Caco-2 (cell line): ENCODE measurements around the gene LASP1NB.

Source experiments
- BruUV-seq: library from RNA; stranded (reverse); fragments of 400-500 nt; replicated peaks from 2 replicates; lab custom pipeline; 2021; lab: Mats Ljungman, UMichigan
- CTCF ChIA-PET: fragments of 300-600 bp; sonication (Branson Sonifier 250); formaldehyde crosslinking; loops from one replicate; lab custom pipeline; 2022; ENCODE audit warnings: antibody characterized with exemption; lab: Charles Lee
- POLR2A ChIA-PET: fragments of 300-600 bp; sonication (Branson Sonifier 250); formaldehyde crosslinking; loops from one replicate; lab custom pipeline; 2022; ENCODE audit warnings: antibody characterized with exemption; lab: Charles Lee
- DNase-seq, 2 experiments: peaks; one replicate each; pipeline versions ENCODE4 v3.0.0 to v3.0.0-alpha.2; 2020 to 2022
- H3K27me3 ChIP-seq: replicated peaks from 2 replicates; pipeline ENCODE4 v1.6.0; 2011; ENCODE audit warnings: low read length; ENCODE audit not compliant: control insufficient read depth, insufficient read depth
- H3K36me3 ChIP-seq: 2 replicates; pipeline ENCODE4 v1.5.1; 2011; ENCODE audit warnings: low read length; ENCODE audit not compliant: control insufficient read depth, insufficient read depth
- H3K4me1 ChIP-seq: fragments of 250-450 bp; sonication (Bioruptor Pico); 2 replicates; pipeline ENCODE4 v1.5.1; 2020; ENCODE audit warnings: mild to moderate bottlenecking
- H3K4me3 ChIP-seq: 2 replicates; pipeline ENCODE4 v1.5.1; 2011; ENCODE audit warnings: low read depth, mild to moderate bottlenecking, control low read depth, low read length
- H3K9me3 ChIP-seq: fragments of 250-450 bp; sonication (Bioruptor Pico); 2 replicates; pipeline ENCODE4 v1.5.1; 2020; ENCODE audit warnings: mild to moderate bottlenecking, moderate library complexity
- H3K27ac Mint-ChIP-seq: one replicate; pipeline ENCODE4 v1.8.0; 2022; ENCODE audit warnings: mixed read lengths; ENCODE audit not compliant: unreplicated experiment
- H3K27me3 Mint-ChIP-seq: one replicate; pipeline ENCODE4 v1.8.0; 2022; ENCODE audit warnings: mixed read lengths; ENCODE audit not compliant: insufficient read depth, unreplicated experiment
- H3K36me3 Mint-ChIP-seq: one replicate; pipeline ENCODE4 v1.8.0; 2022; ENCODE audit warnings: mild to moderate bottlenecking, mixed read lengths; ENCODE audit not compliant: insufficient read depth, unreplicated experiment
- H3K4me1 Mint-ChIP-seq: one replicate; pipeline ENCODE4 v1.8.0; 2022; ENCODE audit warnings: low read depth, mixed read lengths; ENCODE audit not compliant: unreplicated experiment
- H3K4me3 Mint-ChIP-seq: one replicate; pipeline ENCODE4 v1.8.0; 2022; ENCODE audit warnings: mild to moderate bottlenecking, moderate library complexity, mixed read lengths; ENCODE audit not compliant: unreplicated experiment
- H3K9me3 Mint-ChIP-seq: one replicate; pipeline ENCODE4 v1.8.0; 2022; ENCODE audit warnings: mixed read lengths; ENCODE audit not compliant: unreplicated experiment
- intact Hi-C: fragments of 100-400 bp; cut with micrococcal nuclease; formaldehyde crosslinking; loops from one replicate; pipeline ENCODE4 v1.10.0; 2022; ENCODE audit not compliant: unreplicated experiment
- TF ChIP-seq, protein P1 (sequence below), 2 experiments: fragments of 200-600 bp in 1 of 2; IDR thresholded peaks; 1 replicate in 1 of 2; 2 replicates in 1 of 2; pipeline versions ENCODE4 v1.5.1 to v1.8.0; 2011 to 2022; ENCODE audit warnings: antibody characterized with exemption in 1 of 2, control low read depth in 1 of 2, inconsistent platforms in 1 of 2, low read depth in 1 of 2, low read length in 1 of 2, mild to moderate bottlenecking in 1 of 2, moderate library complexity in 1 of 2; ENCODE audit not compliant: insufficient read depth in 1 of 2, severe bottlenecking in 1 of 2, unreplicated experiment in 1 of 2

The LASP1NB gene

DNA sequence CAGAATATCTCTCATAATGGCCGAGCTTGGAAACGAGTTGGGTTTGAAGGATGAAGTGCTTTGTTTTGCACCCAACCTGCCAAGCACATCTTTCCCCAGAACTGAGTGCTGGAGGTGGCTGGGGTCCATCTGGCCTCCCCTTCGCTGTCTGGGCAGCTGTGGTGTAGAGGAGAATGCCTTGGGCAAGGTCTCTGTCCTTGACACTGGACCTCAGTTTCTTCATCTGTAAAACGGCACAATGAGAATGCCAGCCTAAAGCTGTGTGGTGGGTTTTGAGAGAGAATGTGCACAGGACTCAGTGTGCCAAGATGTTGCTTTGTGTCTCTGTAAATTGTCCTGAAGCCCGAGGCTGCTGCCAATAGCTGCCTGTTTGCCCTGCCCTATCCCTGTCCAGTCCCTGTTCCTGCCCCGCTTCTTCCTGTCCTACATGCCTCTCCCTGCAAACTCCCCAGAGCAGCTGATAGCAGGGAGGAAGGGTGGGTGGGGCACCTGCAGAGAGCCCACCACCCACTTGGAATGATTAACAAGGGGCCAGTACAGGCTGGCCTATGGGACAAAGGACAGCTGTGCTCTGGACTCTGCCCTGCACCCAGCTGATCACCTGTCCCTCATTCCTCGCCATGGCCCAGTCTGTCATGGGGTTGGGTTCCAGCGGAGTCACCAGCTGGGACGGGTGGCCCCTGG is 40.2 kb upstream of the LASP1NB start:
- peaks cover 10% of the 10 kb centered on the region for H3K36me3 ChIP-seq
- Mint-ChIP-seq H3K36me3 (peaks cover 83% of the 10 kb centered on the region), H3K27me3 (no peaks in the 10 kb centered on the region), H3K4me1 (peaks cover 24% of the 10 kb centered on the region), H3K9me3 (no peaks in the 10 kb centered on the region), H3K27ac (peak overlapping the region; percentile 19), H3K4me3 (peak overlapping the region; percentile 2)
- no peaks in the 10 kb centered on the region for H3K9me3 ChIP-seq
- peak; percentile 67 to 78 for DNase-seq
- H3K27me3 ChIP-seq: no peaks in the 10 kb centered on the region
- ChIA-PET CTCF (interaction anchor here (0.7 to 1.9 kb wide), 3 partner anchors 14 to 85 kb away, joined by 3 to 7 read pairs (median 5); partner anchors contain the start of gene LASP1), POLR2A (interaction anchor here (0.6 to 0.9 kb wide), 5 partner anchors 16 to 272 kb away, joined by 3 to 10 read pairs (median 4); partner anchors contain the start of gene RPL23)
- no peak overlapping the region for H3K4me3 ChIP-seq
- intact Hi-C loops: no loop called here
- H3K4me1 ChIP-seq: peaks cover 45% of the 10 kb centered on the region
- BruUV-seq: no TSS peak
- TF ChIP-seq, protein P1, sequence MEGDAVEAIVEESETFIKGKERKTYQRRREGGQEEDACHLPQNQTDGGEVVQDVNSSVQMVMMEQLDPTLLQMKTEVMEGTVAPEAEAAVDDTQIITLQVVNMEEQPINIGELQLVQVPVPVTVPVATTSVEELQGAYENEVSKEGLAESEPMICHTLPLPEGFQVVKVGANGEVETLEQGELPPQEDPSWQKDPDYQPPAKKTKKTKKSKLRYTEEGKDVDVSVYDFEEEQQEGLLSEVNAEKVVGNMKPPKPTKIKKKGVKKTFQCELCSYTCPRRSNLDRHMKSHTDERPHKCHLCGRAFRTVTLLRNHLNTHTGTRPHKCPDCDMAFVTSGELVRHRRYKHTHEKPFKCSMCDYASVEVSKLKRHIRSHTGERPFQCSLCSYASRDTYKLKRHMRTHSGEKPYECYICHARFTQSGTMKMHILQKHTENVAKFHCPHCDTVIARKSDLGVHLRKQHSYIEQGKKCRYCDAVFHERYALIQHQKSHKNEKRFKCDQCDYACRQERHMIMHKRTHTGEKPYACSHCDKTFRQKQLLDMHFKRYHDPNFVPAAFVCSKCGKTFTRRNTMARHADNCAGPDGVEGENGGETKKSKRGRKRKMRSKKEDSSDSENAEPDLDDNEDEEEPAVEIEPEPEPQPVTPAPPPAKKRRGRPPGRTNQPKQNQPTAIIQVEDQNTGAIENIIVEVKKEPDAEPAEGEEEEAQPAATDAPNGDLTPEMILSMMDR (IDR thresholded peaks at IDR 0.05; ENCODE audit: insufficient read depth in 1 of 2, low read depth in 1 of 2, low read length in 1 of 2, severe bottlenecking in 1 of 2, unreplicated experiment in 1 of 2): no peak

DNA sequence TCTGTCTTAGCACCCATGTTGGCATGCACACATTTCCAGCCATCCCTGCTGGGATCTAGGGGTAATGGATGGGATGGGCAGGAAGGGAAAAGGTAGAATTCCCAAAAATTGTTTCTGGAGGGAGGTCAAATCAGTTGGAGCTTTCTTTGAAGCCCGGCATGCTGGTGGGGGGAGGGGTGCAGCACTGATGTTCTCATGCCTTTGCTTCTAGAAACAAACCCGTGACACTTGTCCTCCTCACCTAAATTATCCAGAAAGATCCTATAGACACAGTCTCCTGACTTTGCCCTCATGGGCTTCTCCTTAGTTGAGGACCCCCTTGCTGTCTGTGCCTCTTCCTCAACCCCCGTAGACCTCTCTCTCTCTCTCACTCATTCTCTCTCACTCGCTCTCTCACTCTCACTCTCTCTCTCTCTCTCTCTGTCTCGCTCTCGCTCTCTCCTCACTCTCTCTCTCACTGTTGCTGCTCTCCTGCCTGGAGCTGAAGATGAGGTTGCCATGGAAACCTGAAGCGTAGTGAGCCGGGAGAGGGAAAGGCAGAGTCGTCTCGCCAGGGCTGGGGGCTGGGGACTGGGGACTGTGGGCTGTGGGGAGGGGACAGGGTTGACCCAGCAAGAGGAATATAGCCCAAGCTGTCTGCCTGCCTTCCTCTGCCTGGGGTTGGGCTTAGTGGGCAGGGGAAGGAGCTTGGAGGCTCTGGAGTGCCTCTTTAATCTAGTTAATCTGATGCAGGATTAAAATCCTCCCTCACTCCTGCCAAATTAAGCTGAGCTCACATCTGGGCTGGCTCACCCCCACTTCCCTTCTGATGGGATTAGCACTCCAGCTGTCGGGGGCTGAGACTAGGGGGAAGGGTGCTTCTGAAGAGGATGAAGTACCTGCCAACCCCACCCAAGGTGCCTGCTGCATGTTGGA is 39.4 kb upstream of the LASP1NB start:
- TF ChIP-seq, protein P1 (IDR thresholded peaks at IDR 0.05; ENCODE audit: insufficient read depth in 1 of 2, low read depth in 1 of 2, low read length in 1 of 2, severe bottlenecking in 1 of 2, unreplicated experiment in 1 of 2): no peak
- H3K36me3 Mint-ChIP-seq: peaks cover 82% of the 10 kb centered on the region
- DNase-seq: peak in 1 of 2 experiments; percentile 51
- H3K4me1 ChIP-seq: peaks cover 37% of the 10 kb centered on the region
- peak overlapping the region; percentile 19 for H3K27ac Mint-ChIP-seq
- no peak overlapping the region for H3K4me3 ChIP-seq
- H3K9me3 ChIP-seq: no peaks in the 10 kb centered on the region
- H3K27me3 Mint-ChIP-seq: no peaks in the 10 kb centered on the region
- peaks cover 7% of the 10 kb centered on the region for H3K36me3 ChIP-seq
- ChIA-PET CTCF (interaction anchor here (0.9 to 1.9 kb wide), 2 partner anchors 15 to 17 kb away, joined by 3 to 7 read pairs; partner anchors contain the start of gene LASP1), POLR2A (interaction anchor here (0.5 to 0.9 kb wide), 6 partner anchors 21 to 314 kb away, joined by 3 to 10 read pairs (median 4); partner anchors contain the start of genes RPL19 and RPL23)
- peaks cover 24% of the 10 kb centered on the region for H3K4me1 Mint-ChIP-seq
- intact Hi-C loops: no loop called here
- peak overlapping the region; percentile 2 for H3K4me3 Mint-ChIP-seq
- no peaks in the 10 kb centered on the region for H3K27me3 ChIP-seq
- H3K9me3 Mint-ChIP-seq: no peaks in the 10 kb centered on the region
- no TSS peak for BruUV-seq

DNA sequence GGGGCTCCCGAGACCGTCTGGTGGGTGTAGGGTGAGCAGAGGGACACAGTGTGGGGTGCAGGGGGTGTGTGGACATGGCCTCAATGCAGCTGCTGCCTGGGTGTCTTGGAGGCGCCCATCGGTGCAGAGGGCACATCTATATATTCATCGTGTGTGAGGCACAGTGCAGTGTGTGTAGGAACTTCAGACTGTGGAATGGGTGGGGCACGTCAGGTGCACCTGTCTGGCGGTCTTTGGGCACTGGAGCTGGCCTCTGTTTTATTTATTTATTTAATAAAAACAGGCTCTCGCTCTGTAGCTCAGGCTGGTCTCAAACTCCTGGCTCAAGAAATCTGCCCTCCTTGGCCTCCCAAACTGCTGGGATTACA is 38.8 kb upstream of the LASP1NB start:
- H3K27me3 ChIP-seq: no peaks in the 10 kb centered on the region
- ChIA-PET CTCF (no interaction called here), POLR2A (interaction anchor here (0.5 to 0.6 kb wide), 2 partner anchors 42 to 86 kb away, joined by 3 to 5 read pairs; no protein-coding TSS in a partner anchor)
- H3K9me3 ChIP-seq: no peaks in the 10 kb centered on the region
- TF ChIP-seq, protein P1 (IDR thresholded peaks at IDR 0.05; ENCODE audit: insufficient read depth in 1 of 2, low read depth in 1 of 2, low read length in 1 of 2, severe bottlenecking in 1 of 2, unreplicated experiment in 1 of 2): no peak
- no peak for DNase-seq
- no peaks in the 10 kb centered on the region for H3K9me3 Mint-ChIP-seq
- no TSS peak for BruUV-seq
- H3K27me3 Mint-ChIP-seq: no peaks in the 10 kb centered on the region
- peaks cover 7% of the 10 kb centered on the region for H3K36me3 ChIP-seq
- peaks cover 19% of the 10 kb centered on the region for H3K4me1 Mint-ChIP-seq
- H3K4me3 ChIP-seq: no peak overlapping the region
- no peak overlapping the region for H3K4me3 Mint-ChIP-seq
- intact Hi-C loops: no loop called here
- H3K27ac Mint-ChIP-seq: no peak overlapping the region
- H3K4me1 ChIP-seq: peaks cover 30% of the 10 kb centered on the region
- H3K36me3 Mint-ChIP-seq: peaks cover 80% of the 10 kb centered on the region
